Liver (tissue), 9 donors: ENCODE results near the gene PLCB1. TPM values are rescaled to one million over a fixed set of nuclear protein-coding genes. Genes with fewer than 3 reads are reported as not detected.

Experiments
- DNase-seq: peaks from one replicate; pipeline ENCODE4 v3.0.0-alpha.2; 2017; ENCODE audit warnings: low spot score
- H3K27ac ChIP-seq, 2 donors: one replicate each; pipeline ENCODE4 v1.7.0; 2013; ENCODE audit warnings: inconsistent platforms in 2 of 2, low read length in 2 of 2, control low read depth in 1 of 2, low read depth in 1 of 2, mild to moderate bottlenecking in 1 of 2
- H3K27me3 ChIP-seq, 4 donors: one replicate each; pipeline versions ENCODE4 v1.6.1 to v1.7.0; 2013; ENCODE audit warnings: low read length in 3 of 4, inconsistent platforms in 1 of 4, mild to moderate bottlenecking in 1 of 4, moderate library complexity in 1 of 4; ENCODE audit not compliant: control insufficient read depth in 4 of 4, insufficient read depth in 4 of 4
- H3K36me3 ChIP-seq, 4 donors: one replicate each; pipeline versions ENCODE4 v1.6.1 to v1.7.0; 2013; ENCODE audit warnings: low read length in 3 of 4, mild to moderate bottlenecking in 3 of 4, low read depth in 1 of 4, moderate library complexity in 1 of 4; ENCODE audit not compliant: control insufficient read depth in 4 of 4, insufficient read depth in 3 of 4
- H3K4me1 ChIP-seq, 4 donors: one replicate each; pipeline versions ENCODE4 v1.6.1 to v1.7.0; 2013; ENCODE audit warnings: low read length in 3 of 4, mild to moderate bottlenecking in 3 of 4, moderate library complexity in 1 of 4; ENCODE audit not compliant: control insufficient read depth in 4 of 4, insufficient read depth in 4 of 4
- H3K4me3 ChIP-seq, 3 donors: one replicate each; pipeline versions ENCODE4 v1.6.1 to v1.7.0; 2013; ENCODE audit warnings: low read length in 3 of 3, control low read depth in 1 of 3, low read depth in 1 of 3, mild to moderate bottlenecking in 1 of 3
- H3K9ac ChIP-seq, 2 donors: one replicate each; pipeline ENCODE4 v1.7.0; 2013; ENCODE audit warnings: low read length in 2 of 2, mild to moderate bottlenecking in 2 of 2, moderate library complexity in 2 of 2, control low read depth in 1 of 2, low read depth in 1 of 2
- H3K9me3 ChIP-seq, 4 donors: one replicate each; pipeline versions ENCODE4 v1.6.1 to v1.7.0; 2013; ENCODE audit warnings: low read length in 3 of 4; ENCODE audit not compliant: control insufficient read depth in 4 of 4
- ATF3 ChIP-seq: IDR thresholded peaks from 2 replicates; pipeline ENCODE4 v1.6.1; 2016; ENCODE audit warnings: antibody characterized with exemption
- EGR1 ChIP-seq, 2 donors: IDR thresholded peaks; 2 replicates each; pipeline ENCODE4 v1.6.1; 2016 to 2018; ENCODE audit warnings: antibody characterized with exemption in 2 of 2, low read depth in 2 of 2
- FOXA1 ChIP-seq: IDR thresholded peaks from 2 replicates; pipeline ENCODE4 v1.6.1; 2016; ENCODE audit warnings: antibody characterized with exemption
- FOXA2 ChIP-seq: IDR thresholded peaks from 2 replicates; pipeline ENCODE4 v1.6.1; 2016; ENCODE audit warnings: antibody characterized with exemption
- HNF4G ChIP-seq: IDR thresholded peaks from 2 replicates; pipeline ENCODE4 v1.6.1; 2016; ENCODE audit warnings: antibody characterized with exemption
- JUND ChIP-seq, 2 donors: IDR thresholded peaks; 2 replicates each; pipeline ENCODE4 v1.6.1; 2016; ENCODE audit warnings: antibody characterized with exemption in 2 of 2
- MAX ChIP-seq: IDR thresholded peaks from 2 replicates; pipeline ENCODE4 v1.6.1; 2016; ENCODE audit warnings: antibody characterized with exemption
- NR2F2 ChIP-seq: IDR thresholded peaks from 2 replicates; pipeline ENCODE4 v1.6.1; 2016; ENCODE audit warnings: antibody characterized with exemption
- RAD21 ChIP-seq, 2 donors: IDR thresholded peaks; 2 replicates each; pipeline ENCODE4 v1.6.1; 2016; ENCODE audit warnings: antibody characterized with exemption in 2 of 2, mild to moderate bottlenecking in 2 of 2
- TAF1 ChIP-seq: conservative IDR thresholded peaks from 2 replicates; pipeline ENCODE4 v1.6.1; 2016; ENCODE audit warnings: antibody characterized with exemption, mild to moderate bottlenecking
- YY1 ChIP-seq: IDR thresholded peaks from 2 replicates; pipeline ENCODE4 v1.6.1; 2016; ENCODE audit warnings: antibody characterized with exemption, mild to moderate bottlenecking
- ZBTB33 ChIP-seq: IDR thresholded peaks from 2 replicates; pipeline ENCODE4 v1.6.1; 2016; ENCODE audit warnings: antibody characterized with exemption
- WGBS: extraction: QIAGEN DNeasy Blood & Tissue Kit; methylation state at CpG from one replicate; pipeline ENCODE4 v1.1.7; 2013; 5-methylcytosine and 5-hydroxymethylcytosine counted together
- polyA plus RNA-seq, 2 donors: library from polyadenylated mRNA; stranded (reverse) in 1 of 2; unstranded in 1 of 2; fragments of 200-250 nt in 1 of 2; fragments of >200 nt in 1 of 2; fragmentation: Nextera tagmentation in 1 of 2; extraction: Ambion mirVana in 1 of 2; gene quantifications; one replicate each; pipeline versions ENCODE4 v1.2.1 to v1.2.3, GENCODE V29; 2013 to 2015
- total RNA-seq, 2 donors: library from RNA; depleted of rRNA; stranded (reverse); fragments of >200 nt; gene quantifications; one replicate each; pipeline ENCODE4 v1.2.3, GENCODE V29; 2014
- donor health status: healthy.
- donor health status: healthy.
- donor health status: healthy.
- donor health status: healthy.
- donor health status: healthy.

PLCB1 gene
- total and polyA plus RNA-seq, 4 donors = 3.7 to 13.5 (median 5.9) TPM

- H3K27ac ChIP-seq = no peak overlapping the region
- H3K27me3 ChIP-seq = no peaks in the 10 kb centered on the region
- DNase-seq = no peak
- no peak overlapping the region for H3K4me3 ChIP-seq
- no peaks in the 10 kb centered on the region for H3K36me3 ChIP-seq
- 83% methylated on average over 4 of the region's 4 CpGs for WGBS
- H3K4me1 ChIP-seq = peaks cover 0 to 2% (median 0%) of the 10 kb centered on the region in 4 donors
- TF ChIP-seq EGR1 (IDR thresholded peaks at IDR 0.05; ENCODE audit: low read depth in 2 of 2) (no peak), FOXA2 (no peak), TAF1 (no peak), MAX (no peak), HNF4G (no peak), YY1 (no peak)
- no peaks in the 10 kb centered on the region for H3K9me3 ChIP-seq
- H3K9ac ChIP-seq = no peak overlapping the region
These were observed 188.9 kb downstream of the PLCB1 start for GRCh38 chr20:8321001-8321400.

- 79% methylated on average over 5 of the region's 5 CpGs for WGBS
- TF ChIP-seq ATF3 (no peak), JUND (IDR thresholded peaks at IDR 0.05) (no peak), YY1 (no peak), ZBTB33 (no peak), TAF1 (no peak), NR2F2 (no peak), RAD21 (IDR thresholded peaks at IDR 0.05) (no peak), HNF4G (no peak), FOXA2 (no peak)
- no peak overlapping the region for H3K27ac ChIP-seq
- no peaks in the 10 kb centered on the region for H3K4me1 ChIP-seq
- DNase-seq = no peak
- H3K9me3 ChIP-seq = no peaks in the 10 kb centered on the region
- H3K36me3 ChIP-seq = no peaks in the 10 kb centered on the region
- no peak overlapping the region for H3K4me3 ChIP-seq
- no peaks in the 10 kb centered on the region for H3K27me3 ChIP-seq
- no peak overlapping the region for H3K9ac ChIP-seq
These were observed 190.7 kb downstream of the PLCB1 start for GRCh38 chr20:8322662-8323217.

GRCh38 chr20:8326191-8326590 is 194.1 kb downstream of the PLCB1 start:
- H3K27ac ChIP-seq = no peak overlapping the region
- H3K4me1 ChIP-seq = peaks cover 0 to 7% (median 2%) of the 10 kb centered on the region in 4 donors
- WGBS = 82% methylated on average over 3 of the region's 3 CpGs
- no peaks in the 10 kb centered on the region for H3K36me3 ChIP-seq
- no peak overlapping the region for H3K4me3 ChIP-seq
- no peaks in the 10 kb centered on the region for H3K9me3 ChIP-seq
- H3K27me3 ChIP-seq = no peaks in the 10 kb centered on the region
- H3K9ac ChIP-seq = no peak overlapping the region
- TF ChIP-seq MAX = no peak
- no peak for TF ChIP-seq TAF1
- no peak for TF ChIP-seq FOXA1
- DNase-seq = no peak
